SKM-1 treated with dmso at 0.1 percent for 144 hours (cell line): ENCODE results near the gene SNRPF.
"Not testable (repeated sequence)": the region's sequence is repeated elsewhere in the genome, so short reads cannot be mapped to it uniquely, and the experiment has no call there.

ENCODE experiments used
- DNase-seq: peaks from one replicate; lab custom pipeline; 2025; ENCODE audit not compliant: unreplicated experiment; lab: John Stamatoyannopoulos, UW

Gene SNRPF

DNA sequence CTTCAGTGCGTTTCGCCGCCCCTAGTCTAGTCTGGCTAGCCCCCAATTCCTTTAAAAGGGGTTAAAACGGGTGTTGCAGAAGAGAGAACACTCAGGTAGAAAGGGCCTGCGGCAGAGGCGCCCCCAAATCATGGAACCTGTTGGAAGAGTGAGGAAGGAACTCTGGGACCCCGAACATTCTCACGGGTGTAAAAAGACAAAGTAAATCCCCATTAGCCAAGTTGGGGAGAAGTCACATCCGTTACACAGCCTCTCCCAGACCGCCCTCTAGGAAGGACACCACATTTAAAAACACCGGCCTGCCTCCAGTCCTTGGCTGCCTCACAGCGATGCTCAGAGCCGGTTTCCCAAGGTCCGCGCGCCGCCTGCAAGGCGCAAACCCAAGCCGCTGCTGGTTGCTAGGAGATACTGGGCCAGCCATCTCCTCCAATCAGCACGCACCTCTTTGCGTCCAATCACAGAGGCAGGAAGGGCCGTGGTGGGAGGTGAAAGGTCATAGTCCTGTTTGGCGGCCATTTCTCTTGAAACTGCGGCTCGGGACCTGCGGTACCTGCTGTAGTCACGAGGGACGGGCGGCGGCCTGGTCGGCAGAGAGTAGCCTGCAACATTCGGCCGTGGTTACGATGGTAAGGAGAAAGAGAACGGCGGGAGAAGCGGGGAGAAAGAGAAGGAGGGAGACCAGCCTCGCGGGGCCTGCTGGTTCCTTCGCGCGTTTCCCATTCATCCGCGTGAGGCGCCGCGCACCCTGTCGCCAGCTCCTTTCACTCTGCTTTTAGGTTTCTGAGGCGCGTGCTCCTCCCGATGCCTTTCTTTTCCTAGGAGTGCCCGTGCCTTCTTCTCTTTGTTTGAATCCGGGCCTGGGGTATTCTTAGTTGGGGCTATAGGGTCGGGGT is at the start of gene SNRPF:
SNRPF (plus strand) TSS at position 502 of the 893 bp plus-strand sequence; CDS start at position 624, 122 bp downstream.
- DNase-seq = peak; percentile 81

DNA sequence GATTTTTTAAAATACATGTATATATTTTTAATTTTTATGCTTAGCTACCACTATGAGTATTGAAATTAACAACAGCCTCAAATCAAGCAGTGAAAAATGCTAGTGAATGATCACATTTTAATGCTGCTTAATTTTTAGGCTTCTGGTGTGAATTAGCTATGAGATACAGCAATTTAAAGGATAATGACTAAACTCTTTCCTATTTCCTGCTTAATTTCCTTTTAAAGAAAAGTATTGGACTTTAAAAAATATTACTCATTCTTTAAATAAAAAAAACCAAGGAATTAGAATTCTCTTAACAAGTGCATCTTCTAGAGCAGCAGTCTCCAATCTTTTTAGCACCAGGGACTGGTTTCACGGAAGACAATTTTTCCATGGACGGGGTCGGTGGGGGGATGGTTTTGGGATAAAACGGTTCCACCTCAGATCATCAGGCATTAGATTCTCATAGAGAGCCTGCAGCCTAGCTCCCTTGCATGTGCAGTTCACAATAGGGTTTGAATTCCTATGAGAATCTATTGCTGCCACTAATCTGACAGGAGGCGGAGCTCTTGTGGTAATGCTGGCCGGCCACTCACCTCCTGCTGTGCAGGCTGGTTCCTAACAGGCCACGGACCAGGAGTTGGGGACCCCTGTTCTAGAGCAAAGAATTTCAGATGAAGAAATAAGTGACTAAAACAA is 49.6 kb upstream of the SNRPF start:
- no peak for DNase-seq

DNA sequence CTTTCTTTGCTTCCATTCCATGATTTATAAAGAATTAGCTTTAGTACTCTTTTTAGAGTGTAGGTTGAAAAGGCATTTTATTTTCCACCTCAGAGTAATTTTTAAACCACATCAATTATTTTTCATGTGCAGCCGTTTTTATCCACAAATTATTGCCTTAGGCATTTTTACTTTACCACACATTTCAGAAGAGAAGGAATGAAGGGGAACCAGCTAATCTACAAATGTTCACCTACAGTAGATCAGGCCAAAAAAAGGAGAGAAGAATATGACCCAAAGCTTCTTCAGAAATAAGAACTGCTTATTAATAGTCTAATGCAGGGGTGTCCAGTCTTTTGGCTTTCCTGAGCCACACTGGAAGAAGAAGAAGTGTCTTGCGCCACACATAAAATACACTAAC is 48.3 kb upstream of the SNRPF start:
- DNase-seq = no peak

DNA sequence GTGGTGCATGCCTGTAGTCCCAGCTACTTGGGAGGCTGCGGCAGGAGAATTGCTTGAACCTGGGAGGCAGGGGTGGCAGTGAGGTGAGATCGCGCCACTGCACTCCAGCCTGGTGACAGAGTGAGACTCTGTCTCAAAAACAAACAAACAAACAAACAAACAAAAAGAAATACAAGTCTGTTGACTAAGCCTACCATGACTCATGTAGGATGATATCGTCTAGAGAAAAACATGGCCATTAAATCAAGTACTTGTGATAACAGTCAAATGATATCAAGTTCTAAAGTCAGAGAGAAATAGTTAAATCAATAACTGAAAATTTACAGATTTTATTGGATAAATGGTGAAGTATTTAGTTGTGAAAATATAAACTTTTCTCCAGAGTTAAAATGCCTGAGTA is 46.6 kb upstream of the SNRPF start:
- DNase-seq = not testable (repeated sequence)

DNA sequence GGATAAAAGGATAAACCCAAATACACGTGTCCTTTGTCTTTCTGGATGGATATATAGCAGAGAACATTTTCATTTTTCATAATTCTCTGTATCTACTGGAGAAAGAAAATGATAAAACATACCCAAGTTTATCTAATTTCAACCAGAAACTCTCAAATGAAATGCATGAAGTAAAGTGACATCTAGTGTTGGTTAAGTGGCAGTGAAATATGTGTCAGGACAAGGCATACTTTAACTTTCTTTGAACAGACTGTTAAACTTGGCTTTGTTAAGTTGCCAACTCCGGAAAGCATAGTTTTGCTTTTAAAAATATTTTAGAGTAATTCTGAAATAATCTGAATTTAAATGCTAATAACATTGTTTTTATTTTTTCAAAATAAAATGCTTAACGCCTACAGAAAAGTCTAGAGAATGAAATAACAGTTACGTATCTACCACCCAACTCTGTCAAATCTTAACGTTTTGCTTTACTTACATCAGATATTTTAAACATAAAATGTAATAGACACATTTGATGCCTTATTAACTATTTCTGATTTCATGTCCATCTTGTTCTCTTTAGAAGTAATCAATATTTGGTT is 43.0 kb upstream of the SNRPF start:
- no peak for DNase-seq

DNA sequence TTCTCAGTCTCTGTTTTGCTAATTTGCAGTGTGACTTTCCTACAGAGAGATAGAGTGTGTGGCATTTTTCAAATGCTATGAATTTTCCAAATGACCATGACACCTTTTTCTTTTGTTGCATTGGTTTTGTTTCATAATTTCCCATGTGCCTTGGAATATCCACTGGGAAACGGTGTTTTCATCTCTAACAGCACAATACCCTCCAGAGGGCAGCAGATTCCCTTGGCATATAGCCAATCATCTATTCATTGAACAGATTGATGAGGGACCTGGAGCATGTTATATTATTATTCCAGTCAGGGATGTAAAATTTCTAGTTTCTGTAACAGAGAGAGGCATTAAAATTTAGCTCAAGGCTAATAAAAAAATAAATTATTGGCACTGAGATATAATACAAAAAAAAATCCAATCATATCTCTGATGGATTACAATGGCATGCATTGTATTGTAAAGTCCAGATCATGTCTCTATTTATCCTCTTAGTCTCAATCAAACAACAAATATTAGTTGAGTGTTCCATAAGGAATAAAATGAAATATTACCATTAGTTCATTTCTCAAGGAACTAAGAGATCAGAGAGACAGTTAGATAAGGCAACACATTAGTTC is 38.6 kb upstream of the SNRPF start:
- DNase-seq = no peak

DNA sequence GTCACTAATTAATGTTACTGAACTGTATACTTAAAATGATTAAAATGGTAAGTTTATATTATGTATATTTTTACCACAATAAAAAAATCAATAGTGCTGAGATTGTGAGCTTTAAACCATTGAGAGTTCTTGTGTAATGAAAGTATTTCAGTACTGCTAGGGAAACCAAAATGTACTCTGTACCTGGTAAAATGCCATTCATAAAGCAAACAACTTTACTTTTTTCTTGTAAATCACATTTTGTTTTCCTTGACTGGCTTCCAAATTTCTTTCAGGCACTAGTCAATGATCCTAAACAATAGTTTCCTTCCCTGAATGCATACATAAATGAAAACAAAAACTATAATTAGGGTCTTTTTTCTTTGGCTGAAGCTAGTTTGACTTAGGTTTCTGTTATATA is 29.4 kb upstream of the SNRPF start:
- no peak for DNase-seq

DNA sequence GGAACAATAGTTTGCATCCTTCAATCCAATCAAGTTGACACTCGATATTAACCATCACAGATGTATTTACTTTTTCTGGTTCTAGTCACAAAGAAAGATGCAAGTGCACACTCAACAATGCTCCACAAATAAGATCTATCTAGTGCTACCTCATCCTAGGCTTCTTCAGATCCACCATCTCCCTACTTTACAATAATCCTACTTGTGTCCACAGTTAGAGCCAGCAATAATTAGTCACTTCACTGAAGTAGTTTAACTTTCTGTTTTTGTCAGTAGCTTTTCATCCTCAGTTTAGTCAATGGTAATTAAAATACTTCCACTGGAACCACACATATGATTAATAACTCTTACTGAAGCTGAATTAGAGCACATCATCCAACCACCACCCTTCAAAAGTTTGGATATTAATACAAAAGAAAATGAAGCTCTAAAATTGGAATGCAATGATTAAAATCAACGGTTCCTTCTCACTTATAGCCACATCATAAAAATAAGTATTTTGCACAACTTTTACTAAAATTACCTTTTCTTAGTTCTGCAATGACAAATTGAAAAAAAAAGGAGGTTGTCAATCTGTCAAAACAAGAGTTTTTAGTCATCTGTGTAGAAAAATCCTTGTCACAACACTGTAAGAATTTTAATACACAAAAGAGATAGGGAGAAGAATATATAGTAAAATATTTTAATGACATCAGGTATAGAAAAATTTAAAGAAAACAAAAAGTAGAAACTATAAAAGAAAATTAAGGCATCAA is 28.2 kb upstream of the SNRPF start:
- no peak for DNase-seq

DNA sequence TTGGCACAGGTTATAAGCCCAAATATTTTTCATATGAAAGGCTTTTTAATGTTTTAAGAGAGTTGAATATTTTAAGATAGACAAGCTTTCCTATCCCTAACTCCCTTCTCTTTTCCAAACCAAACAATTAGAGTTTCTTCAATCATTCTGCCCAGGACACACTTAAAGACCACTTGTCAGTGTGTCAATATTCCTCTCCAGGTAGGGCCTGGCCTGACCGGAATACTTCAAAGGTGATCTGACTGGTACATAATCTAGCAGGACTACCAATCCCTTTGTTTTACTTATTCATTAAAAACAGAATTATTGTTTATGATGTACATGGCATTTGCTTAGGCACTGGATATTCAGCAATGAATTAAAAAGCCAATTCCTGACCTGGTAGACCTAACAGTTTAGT is 24.2 kb upstream of the SNRPF start:
- DNase-seq = no peak

DNA sequence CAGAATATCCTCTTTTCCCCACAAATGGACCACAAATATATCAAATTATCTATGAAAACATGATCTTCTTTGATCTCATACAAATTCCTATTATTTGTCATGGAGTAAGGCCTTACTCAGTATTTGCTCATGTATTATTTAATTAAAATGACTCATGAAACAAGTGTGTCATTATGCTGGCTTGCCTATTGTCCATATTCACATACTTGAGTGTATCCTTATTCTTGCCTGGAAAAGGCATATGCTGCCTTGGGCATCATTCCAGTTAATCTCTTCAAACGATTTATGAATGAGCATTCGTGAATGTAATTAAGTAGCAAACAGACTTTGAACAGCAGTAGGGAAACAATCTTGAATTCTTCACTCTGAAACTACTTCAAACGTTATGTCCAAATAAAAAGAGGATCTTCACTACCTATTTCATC is 22.6 kb upstream of the SNRPF start:
- no peak for DNase-seq

DNA sequence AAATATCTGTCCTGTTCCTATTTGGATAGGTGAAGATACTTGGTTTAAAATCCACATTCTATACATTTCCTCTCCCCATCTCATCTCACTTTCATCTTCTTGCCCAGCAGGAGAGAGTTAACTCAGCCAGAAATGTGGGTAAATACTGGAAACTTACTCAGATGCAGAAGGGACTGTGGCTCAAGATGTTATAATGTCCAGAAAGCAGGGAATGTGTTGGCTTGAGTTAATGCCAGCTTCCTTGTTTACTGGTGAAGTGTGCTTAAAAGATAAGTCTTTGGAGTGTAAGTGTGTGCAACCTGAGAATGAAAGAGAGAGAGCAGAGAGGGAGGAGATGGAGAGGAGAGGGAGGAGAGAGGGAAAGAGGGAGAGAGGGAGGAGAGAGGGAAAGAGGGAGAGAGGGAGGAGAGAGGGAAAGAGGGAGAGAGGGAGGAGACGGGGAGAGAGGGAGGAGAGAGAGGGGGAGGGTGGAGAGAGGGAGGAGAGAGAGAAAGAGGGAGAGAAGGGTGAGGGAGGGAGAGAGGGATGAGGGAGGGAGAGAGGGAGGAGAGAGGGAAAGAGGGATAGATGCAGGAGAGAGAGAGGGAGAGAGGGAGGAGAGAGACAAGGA is 22.0 kb upstream of the SNRPF start:
- no peak for DNase-seq

DNA sequence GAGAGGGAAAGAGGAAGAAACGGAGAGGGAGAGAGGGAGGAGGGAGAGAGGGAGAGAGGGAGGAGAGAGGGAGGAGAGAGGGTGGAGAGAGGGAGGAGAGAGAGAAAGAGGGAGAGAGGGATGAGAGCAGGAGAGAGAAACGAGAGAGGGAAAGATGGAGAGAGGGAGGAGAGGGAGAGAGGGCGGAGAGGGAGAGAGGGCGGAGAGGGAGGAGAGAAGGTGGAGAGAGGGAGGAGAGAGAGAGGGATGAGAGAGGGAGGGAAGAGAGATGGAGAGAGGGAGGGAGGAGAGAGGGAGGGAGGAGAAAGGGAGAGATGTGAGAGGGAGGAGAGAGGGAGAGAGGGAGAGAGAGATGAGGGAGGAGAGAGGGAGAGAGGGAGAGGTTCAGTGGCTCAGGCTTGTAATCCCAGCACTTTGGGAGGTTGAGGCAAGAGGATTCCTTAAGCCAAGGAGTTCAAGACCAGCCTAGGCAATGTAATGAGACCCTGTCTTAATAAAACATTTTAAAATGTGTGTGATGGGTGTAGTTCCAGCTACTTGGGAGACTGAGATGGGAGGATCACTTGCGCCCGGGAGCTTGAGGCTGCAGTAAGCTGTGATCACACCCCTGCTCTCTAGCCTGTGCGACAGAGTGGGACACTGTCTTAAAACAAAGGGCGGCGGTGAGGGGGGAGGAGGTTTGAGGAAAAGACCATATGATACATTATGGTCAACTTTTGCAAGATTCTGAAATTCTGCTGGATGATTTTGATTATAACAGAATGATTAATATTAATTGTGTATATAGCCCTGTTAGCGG is 21.3 kb upstream of the SNRPF start:
- no peak for DNase-seq

DNA sequence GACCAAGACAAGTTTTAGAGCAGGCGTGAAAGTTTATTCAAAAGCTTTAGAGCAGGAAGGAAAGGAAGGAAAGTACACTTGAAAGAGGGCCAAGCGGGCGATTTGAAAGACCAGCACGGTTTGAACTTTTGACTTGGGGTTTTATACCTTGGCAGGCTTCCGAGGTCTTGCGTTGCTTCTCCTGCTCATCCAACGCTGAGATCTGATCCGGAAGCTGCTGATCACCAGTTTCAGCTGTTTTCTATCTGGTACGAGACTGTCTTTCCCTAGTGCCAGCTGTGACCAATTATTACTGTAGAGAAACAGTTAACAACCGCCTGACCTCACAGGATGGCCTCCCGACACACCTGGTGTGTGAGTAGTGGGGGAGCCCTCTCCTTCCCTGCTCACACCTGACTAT is 20.6 kb upstream of the SNRPF start:
- no peak for DNase-seq

DNA sequence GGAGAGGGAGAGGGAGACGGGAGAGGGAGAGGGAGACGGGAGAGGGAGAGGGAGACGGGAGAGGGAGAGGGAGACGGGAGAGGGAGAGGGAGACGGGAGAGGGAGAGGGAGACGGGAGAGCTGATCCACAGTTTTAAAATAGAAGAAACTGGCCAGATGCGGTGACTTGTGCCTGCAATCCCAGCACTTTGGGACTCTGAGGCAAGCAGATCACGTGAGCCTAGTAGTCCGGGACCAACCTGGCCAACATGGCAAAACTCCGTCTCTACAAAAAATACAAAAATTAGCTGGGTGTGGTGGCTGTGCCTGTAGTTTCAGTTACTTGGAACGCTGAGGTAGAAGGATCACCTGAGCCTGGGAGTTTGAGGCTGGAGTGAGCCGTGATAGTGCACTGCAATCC is 16.3 kb upstream of the SNRPF start:
- not testable (repeated sequence) for DNase-seq

DNA sequence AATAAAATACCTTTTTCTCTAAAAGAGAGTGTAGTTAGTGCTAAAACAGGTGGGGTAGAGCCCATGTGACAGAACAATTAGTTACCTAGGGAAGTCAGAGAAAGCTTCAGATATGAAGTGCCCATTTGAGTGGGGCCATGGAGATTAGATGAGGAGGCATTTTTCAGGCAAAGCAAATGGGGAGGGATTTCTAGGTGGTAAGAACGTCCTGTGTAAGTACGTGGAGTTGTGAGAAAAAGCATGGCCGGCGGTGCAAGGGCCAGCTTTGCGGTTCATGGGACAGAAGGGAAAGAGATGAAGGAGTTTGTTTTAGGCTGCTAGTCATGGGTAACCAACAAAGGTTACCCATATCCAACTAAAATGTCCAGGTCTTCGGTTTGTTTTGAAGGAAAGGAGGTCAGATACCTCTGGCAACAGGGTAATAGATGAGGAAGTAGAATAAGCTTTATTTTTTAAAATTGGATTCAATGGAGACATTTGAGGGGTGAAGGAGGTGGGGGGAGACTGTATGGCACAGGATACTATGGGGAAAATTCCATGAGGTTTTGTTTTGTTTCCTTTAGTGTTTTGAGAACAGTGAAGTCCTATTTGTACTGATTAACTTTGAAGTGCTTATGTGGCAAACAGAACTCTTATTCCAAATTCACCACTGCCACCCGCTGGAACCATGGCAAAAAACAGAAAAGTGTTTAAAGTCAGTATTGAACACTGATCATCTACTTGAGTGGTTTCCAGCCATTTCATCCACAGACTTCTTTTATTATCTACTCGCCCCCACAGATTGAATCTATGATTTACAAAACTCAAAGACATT is 10.0 kb upstream of the SNRPF start:
- no peak for DNase-seq

DNA sequence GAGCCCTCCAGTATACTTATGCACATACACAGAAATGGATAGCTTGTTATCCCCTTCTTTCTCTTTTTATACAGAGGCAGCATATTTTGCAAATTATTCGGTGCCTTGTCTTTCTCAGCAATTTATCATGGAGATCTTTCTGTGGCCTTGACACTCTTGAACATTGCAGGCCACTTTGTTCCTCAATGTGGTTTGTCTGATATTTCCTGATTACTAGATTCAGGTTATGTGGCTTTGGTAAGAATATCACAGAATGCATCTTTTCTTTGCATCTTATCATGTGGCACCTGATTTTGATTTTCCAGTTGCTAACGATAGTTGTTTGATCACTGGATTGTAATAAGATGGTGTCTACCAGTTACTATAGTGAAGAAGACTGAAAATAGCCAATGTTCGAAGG is 7.1 kb upstream of the SNRPF start:
- no peak for DNase-seq

DNA sequence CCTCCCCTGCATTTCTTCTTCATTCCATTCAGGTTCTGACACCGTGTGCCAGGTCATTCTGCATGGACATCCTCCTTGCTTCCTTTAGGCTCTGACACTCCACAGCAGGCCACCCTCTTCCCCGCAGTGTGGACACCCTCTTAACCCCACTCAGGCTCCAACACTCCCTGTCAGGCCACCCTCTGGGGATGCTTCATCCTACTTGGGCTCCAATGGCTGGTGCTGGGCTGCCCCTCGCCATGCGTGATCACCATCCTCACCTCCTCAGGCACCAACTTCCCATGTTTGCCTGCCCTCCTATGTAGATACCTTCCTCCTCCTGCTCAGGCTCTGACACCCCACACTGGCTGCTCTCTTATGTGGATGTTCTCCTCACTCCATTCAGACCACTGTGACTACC is 6.6 kb upstream of the SNRPF start:
- no peak for DNase-seq

DNA sequence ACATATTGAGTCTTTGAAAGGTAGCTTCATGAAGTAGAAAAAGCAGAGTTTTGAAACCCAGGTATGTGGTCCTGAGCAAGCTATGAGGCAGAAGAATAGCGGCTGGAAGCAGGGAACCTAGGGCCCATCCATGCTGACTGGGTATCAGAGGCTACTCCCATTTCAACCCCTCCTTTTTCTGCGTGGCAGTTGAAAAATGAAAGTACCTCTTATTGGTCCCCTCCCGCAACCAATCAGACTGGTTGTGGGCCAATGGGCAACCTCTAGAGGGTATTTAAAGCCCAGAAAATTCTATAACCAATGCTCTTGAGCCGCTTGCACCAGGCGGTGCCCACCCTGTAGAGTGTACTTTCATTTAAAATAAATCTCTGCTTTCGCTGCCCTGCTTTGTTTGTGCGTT is 1.6 kb upstream of the SNRPF start:
- no peak for DNase-seq

DNA sequence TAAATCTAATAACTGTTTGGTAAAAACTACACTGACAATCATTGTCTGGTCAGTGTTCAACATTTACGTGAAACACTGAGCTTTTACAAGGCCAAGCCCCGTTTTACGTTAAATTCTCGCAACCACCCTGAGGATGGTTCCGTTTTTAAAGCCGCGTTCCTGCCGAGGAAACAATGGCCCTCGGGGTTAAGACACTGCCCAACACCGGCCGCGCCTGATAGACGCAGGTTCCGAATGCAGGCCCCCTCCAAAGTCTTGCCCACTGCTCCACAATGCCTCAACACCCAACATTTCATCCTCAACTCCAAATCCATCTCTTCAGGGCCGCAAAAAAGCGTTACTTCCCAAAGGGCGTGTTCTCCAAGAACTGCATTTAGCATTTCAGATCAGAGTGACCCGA is 953 bp upstream of the SNRPF start:
- DNase-seq = no peak
